ENCODE data around the gene NDUFB4.

The NDUFB4 gene

GRCh38 chr3:120649830-120650233 lies 53.7 kb downstream of the NDUFB4 start:
- no peak for TF ChIP-seq CTCF (IDR thresholded peaks at IDR 0.05; ENCODE audit: control insufficient read depth, extremely low read depth, insufficient read depth)
- DNase-seq (ENCODE audit: low read depth): no peak
- no peak overlapping the region for H3K4me3 ChIP-seq (ENCODE audit: low read depth, low read length)

- TF ChIP-seq CTCF (IDR thresholded peaks at IDR 0.05; ENCODE audit: control insufficient read depth, extremely low read depth, insufficient read depth): no peak
- no peak overlapping the region for H3K4me3 ChIP-seq (ENCODE audit: low read depth, low read length)
Measured at GRCh38 chr3:120650311-120650710, 54.2 kb downstream of the NDUFB4 start.

More at GRCh38 chr3:120650311-120650710, 54.2 kb downstream of the NDUFB4 start:
- peak; percentile 7 for DNase-seq (ENCODE audit: low read depth)
